Stomach (tissue), 9 donors: ENCODE measurements around the gene UBTD1. TPM values are rescaled to one million over a fixed set of nuclear protein-coding genes. Genes with fewer than 3 reads are reported as not detected.

Experiments
- DNase-seq, 2 donors: peaks; one replicate each; pipeline versions ENCODE4 v3.0.0 to v3.0.0-alpha.2; 2013 to 2019
- H3K27ac ChIP-seq, 5 donors: fragments of 200-600 bp in 4 of 5; sonication (generic) in 4 of 5; one replicate each; pipeline ENCODE4 v1.5.1; 2013 to 2019; ENCODE audit warnings: mild to moderate bottlenecking in 1 of 5, moderate library complexity in 1 of 5
- H3K27me3 ChIP-seq, 3 donors: fragments of 200-600 bp; sonication (generic); one replicate each; pipeline ENCODE4 v1.5.1; 2017 to 2019; ENCODE audit warnings: mixed run types in 1 of 3
- H3K36me3 ChIP-seq, 4 donors: fragments of 200-600 bp; sonication (generic); 1 replicate in 3 of 4; 2 replicates in 1 of 4; pipeline ENCODE4 v1.5.1; 2016 to 2019
- H3K4me1 ChIP-seq, 4 donors: fragments of 200-600 bp; sonication (generic); one replicate each; pipeline ENCODE4 v1.5.1; 2016 to 2019
- H3K4me3 ChIP-seq, 4 donors: fragments of 200-600 bp; sonication (generic) in 3 of 4; one replicate each; pipeline ENCODE4 v1.5.1; 2016 to 2019; ENCODE audit warnings: mild to moderate bottlenecking in 1 of 4
- H3K9me3 ChIP-seq, 4 donors: fragments of 200-600 bp; sonication (generic); one replicate each; pipeline ENCODE4 v1.5.1; 2016 to 2019
- CTCF ChIP-seq, 7 experiments: fragments of 450-650 bp in 4 of 7; fragments of 200-600 bp in 3 of 7; sonication (generic) in 3 of 7; IDR thresholded peaks; one replicate each; pipeline ENCODE4 v1.5.1; 2016 to 2019; ENCODE audit warnings: antibody characterized with exemption in 7 of 7, control low read depth in 2 of 7, mild to moderate bottlenecking in 1 of 7
- EP300 ChIP-seq: sonication (generic); formaldehyde crosslinking; IDR thresholded peaks from one replicate; pipeline ENCODE4 v1.6.1; 2017; ENCODE audit warnings: antibody characterized with exemption
- POLR2A ChIP-seq, 4 donors: fragments of 450-650 bp; IDR thresholded peaks; one replicate each; pipeline ENCODE4 v1.6.1; 2016; ENCODE audit warnings: antibody characterized with exemption in 4 of 4, control low read depth in 2 of 4, mild to moderate bottlenecking in 1 of 4, moderate library complexity in 1 of 4
- POLR2AphosphoS5 ChIP-seq, 3 donors: sonication (generic); formaldehyde crosslinking; IDR thresholded peaks; one replicate each; pipeline ENCODE4 v1.6.1; 2016; ENCODE audit warnings: antibody characterized with exemption in 3 of 3
- WGBS, 5 donors: extraction: QIAGEN DNeasy Blood & Tissue Kit in 3 of 5; methylation state at CpG; one replicate each; pipeline versions ENCODE4 v1.1.5 to v1.1.7; 2013 to 2018; 5-methylcytosine and 5-hydroxymethylcytosine counted together
- intact Hi-C: fragments of 100-400 bp; cut with DNase I; formaldehyde crosslinking; loops from one replicate; pipeline ENCODE4 v1.15.1; 2023; ENCODE audit warnings: low total_unique reads
- polyA plus RNA-seq, 3 donors: library from polyadenylated mRNA; stranded (reverse); fragments of 200-250 nt; gene quantifications; one replicate each; pipeline ENCODE4 v1.2.3, GENCODE V29; 2013
- total RNA-seq, 5 donors: library from RNA; depleted of rRNA; stranded (reverse); fragments of >200 nt; gene quantifications; one replicate each; pipeline versions ENCODE4 v1.1.0 to v1.2.3, GENCODE V29; 2014 to 2016
- donor health status: healthy with polysubstance abuse.
- donor health status: Bipolar disorder and iron deficiency.
- donor health status: healthy.

The UBTD1 gene
- total and polyA plus RNA-seq, 8 donors, result 1.3 to 22.9 (median 8.1) TPM

- peak; percentile 55 to 79 for DNase-seq
- TF ChIP-seq POLR2AphosphoS5 (IDR thresholded peaks at IDR 0.05) (no peak), EP300 (no peak), POLR2A (IDR thresholded peaks at IDR 0.05) (no peak), CTCF (IDR thresholded peaks at IDR 0.05) (no peak)
- Histone ChIP-seq H3K27me3 (no peaks in the 10 kb centered on the region), H3K36me3 (peaks cover 43 to 81% (median 73%) of the 10 kb centered on the region in 4 donors), H3K4me1 (peaks cover 10 to 49% (median 33%) of the 10 kb centered on the region in 4 donors), H3K4me3 (no peak overlapping the region), H3K9me3 (no peaks in the 10 kb centered on the region), H3K27ac (peak overlapping the region in 3 of 5 donors; percentile 1 to 27 (median 3))
- WGBS, 5 donors, result 41 to 60% (median 45%) methylated on average over 3 of the region's 3 CpGs
- intact Hi-C loops, result no loop called here
Observed at GRCh38 chr10:97454330-97455036, 44.2 kb upstream of the UBTD1 start.

- 62 to 81% (median 73%) methylated on average over 5 of the region's 5 CpGs for WGBS, 5 donors
- no peak overlapping the region for H3K4me3 ChIP-seq
- H3K27me3 ChIP-seq, result no peaks in the 10 kb centered on the region
- H3K36me3 ChIP-seq, result peaks cover 59 to 95% (median 90%) of the 10 kb centered on the region in 4 donors
- no peaks in the 10 kb centered on the region for H3K9me3 ChIP-seq
- intact Hi-C loops, result no loop called here
- no peak for DNase-seq
- H3K4me1 ChIP-seq, result peaks cover 10 to 37% (median 24%) of the 10 kb centered on the region in 4 donors
- H3K27ac ChIP-seq, result peak overlapping the region in 1 of 5 donors; percentile 12
- TF ChIP-seq POLR2AphosphoS5 (IDR thresholded peaks at IDR 0.05), result no peak
- no peak for TF ChIP-seq POLR2A (IDR thresholded peaks at IDR 0.05)
- TF ChIP-seq CTCF (IDR thresholded peaks at IDR 0.05), result no peak
- no peak for TF ChIP-seq EP300
Observed at GRCh38 chr10:97456034-97456685, 42.6 kb upstream of the UBTD1 start.

- Histone ChIP-seq H3K9me3 (no peaks in the 10 kb centered on the region), H3K4me1 (peaks cover 10 to 32% (median 22%) of the 10 kb centered on the region in 4 donors), H3K27me3 (no peaks in the 10 kb centered on the region), H3K27ac (no peak overlapping the region), H3K36me3 (peaks cover 64 to 96% (median 93%) of the 10 kb centered on the region in 4 donors), H3K4me3 (no peak overlapping the region)
- no peak for DNase-seq
- TF ChIP-seq POLR2A (IDR thresholded peaks at IDR 0.05), result no peak
- no peak for TF ChIP-seq EP300
- no peak for TF ChIP-seq CTCF (IDR thresholded peaks at IDR 0.05)
- TF ChIP-seq POLR2AphosphoS5 (IDR thresholded peaks at IDR 0.05), result no peak
- intact Hi-C loops, result no loop called here
- 72 to 84% (median 80%) methylated on average over 3 of the region's 3 CpGs for WGBS, 5 donors
Observed at GRCh38 chr10:97456686-97457065, 42.0 kb upstream of the UBTD1 start.

GRCh38 chr10:97459111-97459510, 39.6 kb upstream of the UBTD1 start:
- no peak for DNase-seq
- H3K4me3 ChIP-seq, result no peak overlapping the region
- H3K27ac ChIP-seq, result no peak overlapping the region
- WGBS, 5 donors, result 93 to 95% (median 93%) methylated on average over 7 of the region's 7 CpGs
- H3K27me3 ChIP-seq, result no peaks in the 10 kb centered on the region
- H3K4me1 ChIP-seq, result peaks cover 10 to 20% (median 19%) of the 10 kb centered on the region in 4 donors
- intact Hi-C loops, result no loop called here
- no peaks in the 10 kb centered on the region for H3K9me3 ChIP-seq
- H3K36me3 ChIP-seq, result peaks cover 79 to 96% (median 95%) of the 10 kb centered on the region in 4 donors
- no peak for TF ChIP-seq POLR2AphosphoS5 (IDR thresholded peaks at IDR 0.05)
- TF ChIP-seq POLR2A (IDR thresholded peaks at IDR 0.05), result no peak
- TF ChIP-seq CTCF (IDR thresholded peaks at IDR 0.05), result no peak
- no peak for TF ChIP-seq EP300
